GM12865 (cell line): Measurements from ENCODE around the gene DPP6.

ENCODE experiments used
- DNase-seq: peaks from one replicate; pipeline ENCODE4 v3.0.0; 2010; ENCODE audit warnings: low read depth
- H3K4me3 ChIP-seq: 2 replicates; pipeline ENCODE4 v1.5.1; 2011; ENCODE audit warnings: mild to moderate bottlenecking, low read depth, low read length, control low read depth
- TF ChIP-seq, protein P1 (sequence below): IDR thresholded peaks from 2 replicates; pipeline ENCODE4 v1.5.1; 2011; ENCODE audit warnings: low read length, control low read depth, low read depth, inconsistent platforms; ENCODE audit not compliant: insufficient read depth; ENCODE audit errors: missing control alignments

DPP6 gene

DNA sequence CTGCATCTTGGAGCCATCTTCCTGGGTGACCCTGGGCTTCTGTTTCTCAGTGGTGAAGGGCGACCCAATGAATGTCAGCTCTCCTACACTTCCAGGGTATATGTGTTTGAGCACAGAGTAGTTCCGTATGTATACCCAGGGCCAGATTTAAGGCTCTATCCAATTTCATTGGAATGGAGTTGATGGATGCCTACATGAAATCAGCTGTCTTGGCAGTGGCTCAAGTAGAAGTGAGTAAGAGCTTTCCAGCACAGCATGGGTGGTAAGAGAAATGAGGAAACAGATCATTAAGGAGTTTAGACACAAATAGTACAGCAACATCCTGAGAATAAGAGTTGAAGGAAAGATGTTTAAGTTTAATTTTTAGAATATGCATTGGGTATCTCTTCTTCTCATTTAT, 517.7 kb downstream of the DPP6 start:
- DNase-seq, result no peak
- TF ChIP-seq, protein P1, sequence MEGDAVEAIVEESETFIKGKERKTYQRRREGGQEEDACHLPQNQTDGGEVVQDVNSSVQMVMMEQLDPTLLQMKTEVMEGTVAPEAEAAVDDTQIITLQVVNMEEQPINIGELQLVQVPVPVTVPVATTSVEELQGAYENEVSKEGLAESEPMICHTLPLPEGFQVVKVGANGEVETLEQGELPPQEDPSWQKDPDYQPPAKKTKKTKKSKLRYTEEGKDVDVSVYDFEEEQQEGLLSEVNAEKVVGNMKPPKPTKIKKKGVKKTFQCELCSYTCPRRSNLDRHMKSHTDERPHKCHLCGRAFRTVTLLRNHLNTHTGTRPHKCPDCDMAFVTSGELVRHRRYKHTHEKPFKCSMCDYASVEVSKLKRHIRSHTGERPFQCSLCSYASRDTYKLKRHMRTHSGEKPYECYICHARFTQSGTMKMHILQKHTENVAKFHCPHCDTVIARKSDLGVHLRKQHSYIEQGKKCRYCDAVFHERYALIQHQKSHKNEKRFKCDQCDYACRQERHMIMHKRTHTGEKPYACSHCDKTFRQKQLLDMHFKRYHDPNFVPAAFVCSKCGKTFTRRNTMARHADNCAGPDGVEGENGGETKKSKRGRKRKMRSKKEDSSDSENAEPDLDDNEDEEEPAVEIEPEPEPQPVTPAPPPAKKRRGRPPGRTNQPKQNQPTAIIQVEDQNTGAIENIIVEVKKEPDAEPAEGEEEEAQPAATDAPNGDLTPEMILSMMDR, result no peak
- H3K4me3 ChIP-seq, result no peak overlapping the region

DNA sequence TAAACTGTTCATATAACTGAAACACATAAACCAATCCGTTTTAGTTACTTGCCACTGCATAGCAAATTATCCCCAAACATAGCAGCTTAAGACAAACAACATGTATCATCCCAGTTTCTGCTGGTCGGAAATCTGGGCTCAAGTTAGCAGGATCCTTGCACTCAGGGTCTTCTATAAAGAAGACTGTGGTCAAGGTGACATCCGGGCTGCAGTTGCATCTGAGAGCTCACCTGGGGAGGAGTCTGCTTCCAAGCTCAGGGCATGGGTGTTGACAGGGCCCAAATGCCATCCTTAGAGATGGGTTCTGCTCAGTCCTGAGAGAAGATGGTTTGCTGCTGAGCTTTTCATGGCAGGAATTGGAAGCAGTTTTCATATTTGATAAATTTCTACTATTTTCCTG, 519.6 kb downstream of the DPP6 start:
- TF ChIP-seq, protein P1, result no peak
- DNase-seq, result no peak
- H3K4me3 ChIP-seq, result no peak overlapping the region

DNA sequence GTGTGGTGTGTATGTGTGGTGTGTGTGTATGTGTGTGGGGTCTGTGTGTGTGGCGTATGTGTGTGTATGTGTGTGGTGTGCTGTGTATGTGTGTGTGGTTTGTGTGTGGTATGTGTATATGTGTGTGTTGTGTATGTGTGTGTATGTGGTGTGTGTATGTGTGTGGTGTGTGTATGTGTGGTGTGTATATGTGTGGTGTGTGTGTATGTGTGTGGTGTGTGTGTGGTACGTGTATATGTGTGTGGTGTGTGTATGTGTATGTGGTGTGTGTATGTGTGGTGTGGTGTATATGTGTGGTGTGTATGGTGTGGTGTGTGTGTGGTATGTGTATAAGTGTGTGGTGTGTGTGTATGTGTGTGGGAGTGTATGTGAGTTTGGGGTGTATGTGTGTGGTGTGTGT, 522.0 kb downstream of the DPP6 start:
- DNase-seq, result no peak
- H3K4me3 ChIP-seq, result no peak overlapping the region
- TF ChIP-seq, protein P1, result no peak

DNA sequence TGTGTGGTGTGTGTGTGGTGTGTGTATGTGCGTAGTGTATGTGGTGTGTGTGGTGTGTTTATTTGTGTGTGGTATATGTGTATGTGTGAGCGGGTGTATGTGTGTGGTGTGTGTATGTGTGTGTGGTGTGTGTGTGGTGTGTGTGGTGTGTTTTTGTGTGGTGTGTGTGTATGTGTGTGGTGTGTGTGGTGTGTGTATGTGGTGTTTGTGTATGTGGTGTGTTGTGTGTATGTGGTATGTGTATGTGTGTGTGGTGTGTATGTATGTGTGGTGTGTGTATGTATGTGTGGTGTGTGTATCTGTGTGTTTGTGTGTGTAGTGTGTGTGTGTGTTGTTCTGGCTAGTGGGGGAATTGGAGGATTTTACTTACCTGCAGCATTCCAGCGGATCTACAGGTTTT, 523.3 kb downstream of the DPP6 start:
- H3K4me3 ChIP-seq, result no peak overlapping the region
- TF ChIP-seq, protein P1, result no peak
- DNase-seq, result no peak

DNA sequence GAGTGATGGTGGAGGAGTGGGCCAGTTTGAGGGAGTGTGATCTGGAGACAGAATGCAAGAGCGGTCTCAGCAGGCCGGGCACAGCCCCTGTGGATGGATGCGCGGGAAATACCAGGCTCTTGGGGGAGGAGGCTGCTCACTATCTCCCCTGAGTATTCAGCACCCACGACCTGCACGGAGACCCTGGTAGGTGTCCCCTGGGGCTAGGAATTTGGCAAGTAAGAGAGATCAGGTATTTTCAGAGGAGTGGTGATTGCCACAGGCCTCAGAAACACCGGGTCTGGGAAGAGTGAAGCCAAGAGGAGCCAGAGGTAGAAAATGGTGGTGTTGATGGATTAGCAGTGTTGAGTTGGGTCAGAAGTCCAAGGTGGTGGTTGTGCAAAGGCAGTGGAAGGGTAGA, 524.4 kb downstream of the DPP6 start:
- TF ChIP-seq, protein P1, result no peak
- H3K4me3 ChIP-seq, result no peak overlapping the region
- DNase-seq, result no peak

DNA sequence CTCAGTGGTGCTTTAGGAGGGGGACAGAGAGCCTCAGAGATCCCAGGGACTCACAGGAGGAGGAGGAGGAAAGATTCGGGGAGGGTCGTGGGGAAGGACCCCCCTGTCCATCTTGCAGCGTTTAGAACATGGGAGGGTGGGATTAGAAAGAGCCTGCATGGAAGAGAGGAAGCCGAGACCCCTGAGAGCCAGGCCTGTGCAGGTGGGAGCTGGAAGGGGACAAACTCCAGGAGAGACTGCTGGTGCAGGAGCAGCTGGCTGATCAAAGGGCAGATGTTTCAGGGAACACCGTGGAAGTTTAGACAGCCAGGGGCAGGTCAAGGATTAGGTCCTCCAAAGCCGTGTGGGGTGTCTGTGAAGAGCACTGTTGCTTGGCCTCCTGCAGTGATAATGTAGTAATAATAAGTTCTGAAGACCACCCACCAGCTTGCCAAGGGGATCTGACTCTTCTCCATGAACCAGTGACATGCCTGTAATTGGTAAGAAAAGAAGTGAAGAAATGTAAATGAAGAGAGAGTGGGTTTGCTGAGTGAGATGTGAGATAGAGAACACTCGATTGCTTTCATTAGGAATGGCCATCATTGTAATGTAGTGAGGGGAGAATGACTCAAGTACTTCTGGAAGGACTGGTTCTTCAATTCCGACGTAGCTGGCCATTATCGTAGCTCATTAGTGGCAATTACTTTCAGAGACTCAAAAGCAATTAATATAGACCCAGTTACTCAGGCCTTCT, 525.1 kb downstream of the DPP6 start:
- DNase-seq, result no peak
- TF ChIP-seq, protein P1, result no peak
- H3K4me3 ChIP-seq, result no peak overlapping the region

DNA sequence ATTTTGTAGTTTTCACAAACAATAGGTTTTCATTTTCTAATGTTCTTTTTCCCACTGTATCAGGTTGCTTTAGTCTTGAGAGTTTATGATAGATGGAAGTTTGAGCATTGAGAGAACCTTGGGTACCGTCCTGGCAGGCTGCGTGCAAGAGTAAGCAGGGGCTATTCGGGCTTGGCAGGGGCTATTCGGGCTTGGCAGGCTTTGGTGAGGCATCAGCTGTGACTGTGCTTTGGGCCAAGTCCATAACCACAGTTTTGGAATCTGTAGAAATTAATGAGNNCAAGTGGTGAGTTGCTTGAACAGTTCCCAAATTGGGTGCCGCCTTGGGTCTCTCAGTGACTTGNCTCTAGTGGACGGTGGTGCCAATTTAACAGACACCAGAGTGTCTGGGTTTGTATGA, 526.1 kb downstream of the DPP6 start:
- no peak for DNase-seq
- H3K4me3 ChIP-seq, result no peak overlapping the region
- TF ChIP-seq, protein P1, result no peak
